GM21390 (cell line): ENCODE data around the gene FGD5.

Source experiments
- ATAC-seq: cut with Tn5 transposase; IDR thresholded peaks from one replicate; pipeline ENCODE4 v1.9.1; 2021; ENCODE audit not compliant: unreplicated experiment

Gene FGD5

DNA sequence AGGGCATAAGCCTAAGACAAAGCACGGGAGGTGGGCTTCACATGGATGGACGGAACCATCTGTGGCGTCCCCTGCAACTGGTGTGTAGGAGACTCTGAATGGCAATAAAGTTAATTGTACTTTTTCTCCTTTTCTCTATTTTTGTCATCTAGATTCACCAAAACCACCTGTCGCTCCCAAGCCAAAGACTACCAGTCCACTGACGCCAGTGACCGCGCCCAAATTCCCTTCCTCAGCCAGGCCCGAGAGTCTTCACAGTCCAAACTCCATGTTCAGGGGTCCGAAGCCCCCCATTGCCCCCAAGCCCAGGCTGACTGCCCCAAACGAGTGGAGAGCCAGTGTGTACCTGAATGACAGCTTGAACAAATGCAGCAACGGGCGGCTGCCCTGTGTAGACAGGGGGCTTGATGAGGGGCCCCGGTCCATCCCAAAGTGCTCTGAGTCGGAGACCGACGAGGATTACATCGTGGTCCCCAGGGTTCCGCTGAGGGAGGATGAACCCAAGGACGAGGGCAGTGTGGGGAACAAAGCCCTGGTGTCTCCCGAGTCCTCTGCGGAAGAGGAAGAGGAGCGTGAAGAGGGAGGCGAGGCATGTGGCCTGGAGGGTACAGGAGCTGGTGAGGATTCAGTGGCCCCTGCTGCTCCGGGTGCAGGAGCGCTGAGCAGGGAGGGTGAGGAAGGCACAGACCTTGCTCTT lies at the start of gene FGD5:
FGD5 (plus strand) TSS at position 159 of the 697 bp plus-strand sequence; CDS start at position 269, 110 bp downstream.
- no peak for ATAC-seq

GRCh38 chr3:14769544-14770325 lies 49.0 kb upstream of the FGD5 start:
- ATAC-seq = no peak

DNA sequence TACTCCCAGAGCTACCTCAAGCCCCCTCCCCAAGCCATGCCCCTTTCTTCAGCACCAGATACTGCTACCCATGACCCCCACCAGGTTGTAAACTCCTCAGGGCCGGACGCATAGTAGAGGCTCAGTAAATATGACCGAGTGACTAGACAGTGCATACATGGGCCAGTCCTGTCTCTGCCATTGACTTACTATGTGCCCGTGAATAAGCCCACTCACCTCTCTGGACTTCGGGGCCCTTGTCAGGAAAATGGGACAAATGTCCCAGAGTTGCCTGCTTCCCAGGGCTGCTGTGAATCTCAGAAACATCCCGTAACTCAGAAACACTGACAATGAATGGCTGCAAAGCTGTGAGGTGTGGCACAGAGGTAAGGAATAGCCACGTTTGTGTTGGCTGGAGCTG lies 48.2 kb upstream of the FGD5 start:
- no peak for ATAC-seq

GRCh38 chr3:14771593-14772497 lies 46.9 kb upstream of the FGD5 start:
- ATAC-seq = no peak

- ATAC-seq = no peak
Measured at GRCh38 chr3:14772533-14773138, 46.1 kb upstream of the FGD5 start.

- no peak for ATAC-seq
Measured at GRCh38 chr3:14773281-14773680, 45.5 kb upstream of the FGD5 start.

DNA sequence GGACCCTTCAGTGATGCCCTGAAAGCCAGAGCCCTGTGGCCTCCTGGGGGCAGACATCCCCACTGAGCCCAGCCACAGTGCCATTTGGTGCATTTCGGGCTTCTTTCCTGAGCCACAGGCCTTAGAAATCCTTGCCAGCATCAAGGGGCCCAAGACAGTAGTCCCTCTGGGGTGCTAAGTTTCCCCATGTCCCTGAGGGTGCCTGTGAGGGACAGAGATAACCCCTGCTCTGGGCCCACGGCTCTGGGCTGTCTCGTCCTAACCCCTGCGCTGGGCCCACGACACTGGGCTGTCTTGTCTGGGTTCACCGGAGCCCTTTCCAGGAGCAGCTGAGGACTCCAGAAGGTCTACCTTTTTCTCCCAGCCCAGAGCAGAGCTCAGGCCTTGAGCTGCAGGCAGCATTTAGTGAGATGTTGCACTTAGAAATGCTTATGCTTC lies 45.1 kb upstream of the FGD5 start:
- ATAC-seq = no peak

DNA sequence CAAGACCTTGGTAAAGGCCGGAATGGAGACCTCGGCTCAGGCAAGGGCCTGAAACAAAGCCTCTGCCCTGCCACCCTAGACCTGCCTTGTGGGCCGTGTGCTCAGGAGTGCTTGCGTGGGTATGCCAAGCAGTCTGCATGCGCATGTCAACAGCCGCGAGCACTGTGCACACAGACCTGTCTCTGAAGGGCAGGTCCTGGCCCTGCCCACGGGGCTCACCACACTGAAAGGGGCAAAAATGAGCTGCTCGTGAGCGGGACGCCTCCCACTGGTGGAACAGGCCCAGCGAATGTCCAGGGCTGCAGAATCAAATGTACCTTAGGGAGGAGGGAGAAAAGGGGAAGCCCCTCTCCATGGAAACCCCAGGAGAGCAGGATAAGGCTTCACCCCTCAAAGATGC lies 44.3 kb upstream of the FGD5 start:
- ATAC-seq = no peak

GRCh38 chr3:14775011-14775410 lies 43.8 kb upstream of the FGD5 start:
- ATAC-seq = no peak

GRCh38 chr3:14775563-14775962 lies 43.2 kb upstream of the FGD5 start:
- ATAC-seq = no peak

DNA sequence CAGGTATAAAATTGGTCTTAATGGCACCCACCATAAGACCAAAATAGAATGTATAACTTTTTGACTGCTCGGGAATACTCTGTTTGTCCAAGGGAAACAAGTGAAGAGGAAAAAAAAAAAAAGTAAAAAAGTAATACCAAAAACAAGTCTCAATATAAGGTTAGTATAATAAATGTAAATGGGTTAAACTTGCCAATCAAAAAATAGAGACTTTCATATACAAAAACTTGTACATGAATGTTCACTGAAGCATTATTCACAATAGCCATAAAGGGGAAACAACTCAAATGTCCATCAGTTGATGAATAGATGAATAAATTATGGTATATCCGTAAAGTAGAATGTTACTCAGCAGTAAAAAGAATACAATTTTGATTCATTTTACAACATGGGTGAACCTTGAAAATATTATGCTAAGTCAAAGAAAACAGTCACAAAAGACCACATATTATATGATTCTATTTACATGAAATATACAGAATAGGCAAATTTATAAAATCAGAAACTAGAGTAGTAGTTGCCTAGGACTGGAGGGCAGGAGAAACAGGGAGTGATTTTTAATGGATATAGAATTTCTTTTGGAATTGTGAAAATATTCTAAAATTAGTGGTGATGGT lies 39.6 kb upstream of the FGD5 start:
- no peak for ATAC-seq

DNA sequence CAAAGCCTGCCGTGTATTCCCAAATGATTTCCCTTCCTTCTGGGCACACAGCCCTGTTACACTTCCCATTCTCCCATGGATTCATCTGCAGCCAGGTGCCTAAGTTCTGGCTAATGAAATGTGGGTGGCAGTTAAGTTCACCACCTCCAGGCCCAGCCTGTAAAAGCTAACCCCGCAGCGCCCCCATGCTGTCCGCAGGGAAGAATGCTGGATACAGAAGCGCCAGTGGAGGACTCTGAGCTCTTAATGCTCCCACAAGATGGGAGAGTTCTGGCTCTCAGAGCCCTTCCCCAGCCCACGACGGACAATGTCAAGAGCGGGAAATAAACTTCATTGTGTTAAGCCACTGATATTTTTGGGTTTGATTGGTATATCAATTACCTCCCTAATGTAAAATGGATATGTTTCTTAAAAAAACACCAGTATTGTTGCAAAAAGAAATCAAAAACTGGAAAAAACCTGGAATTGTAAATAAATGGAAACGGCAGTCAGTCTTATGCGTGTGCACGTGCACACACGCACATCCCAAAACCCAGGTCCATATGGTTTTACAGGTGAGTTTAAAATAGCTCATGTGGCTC lies 37.7 kb upstream of the FGD5 start:
- peak; percentile 81 for ATAC-seq

DNA sequence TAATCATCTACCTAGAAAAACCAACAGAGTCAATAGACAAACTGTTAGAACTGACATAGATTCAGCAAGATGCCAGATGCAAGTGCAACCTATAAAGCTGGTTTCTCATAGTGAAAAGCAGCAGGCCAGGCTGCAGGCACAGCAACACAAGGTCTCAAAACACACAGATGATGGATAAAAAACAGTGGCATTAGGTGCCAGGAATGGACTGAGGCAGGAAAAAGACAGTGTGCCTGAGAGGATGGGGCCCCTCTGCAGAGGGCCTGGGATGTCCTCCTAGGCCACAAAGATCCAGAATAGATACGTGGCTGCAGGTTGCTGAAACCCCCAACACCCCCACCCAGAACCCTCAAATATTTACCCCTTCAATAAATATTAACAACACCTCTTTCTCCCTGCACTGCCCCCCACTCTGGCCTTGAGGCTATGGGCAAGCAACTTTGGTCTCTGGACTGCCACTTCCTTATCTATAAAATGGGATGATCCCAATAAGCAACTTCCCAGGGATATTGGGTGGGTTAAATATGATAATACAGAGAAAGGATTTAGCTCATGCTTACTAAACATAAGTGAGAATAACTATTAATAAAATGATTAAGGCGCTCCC lies 35.2 kb upstream of the FGD5 start:
- no peak for ATAC-seq

- ATAC-seq = no peak
Measured at GRCh38 chr3:14784087-14784681, 34.6 kb upstream of the FGD5 start.

DNA sequence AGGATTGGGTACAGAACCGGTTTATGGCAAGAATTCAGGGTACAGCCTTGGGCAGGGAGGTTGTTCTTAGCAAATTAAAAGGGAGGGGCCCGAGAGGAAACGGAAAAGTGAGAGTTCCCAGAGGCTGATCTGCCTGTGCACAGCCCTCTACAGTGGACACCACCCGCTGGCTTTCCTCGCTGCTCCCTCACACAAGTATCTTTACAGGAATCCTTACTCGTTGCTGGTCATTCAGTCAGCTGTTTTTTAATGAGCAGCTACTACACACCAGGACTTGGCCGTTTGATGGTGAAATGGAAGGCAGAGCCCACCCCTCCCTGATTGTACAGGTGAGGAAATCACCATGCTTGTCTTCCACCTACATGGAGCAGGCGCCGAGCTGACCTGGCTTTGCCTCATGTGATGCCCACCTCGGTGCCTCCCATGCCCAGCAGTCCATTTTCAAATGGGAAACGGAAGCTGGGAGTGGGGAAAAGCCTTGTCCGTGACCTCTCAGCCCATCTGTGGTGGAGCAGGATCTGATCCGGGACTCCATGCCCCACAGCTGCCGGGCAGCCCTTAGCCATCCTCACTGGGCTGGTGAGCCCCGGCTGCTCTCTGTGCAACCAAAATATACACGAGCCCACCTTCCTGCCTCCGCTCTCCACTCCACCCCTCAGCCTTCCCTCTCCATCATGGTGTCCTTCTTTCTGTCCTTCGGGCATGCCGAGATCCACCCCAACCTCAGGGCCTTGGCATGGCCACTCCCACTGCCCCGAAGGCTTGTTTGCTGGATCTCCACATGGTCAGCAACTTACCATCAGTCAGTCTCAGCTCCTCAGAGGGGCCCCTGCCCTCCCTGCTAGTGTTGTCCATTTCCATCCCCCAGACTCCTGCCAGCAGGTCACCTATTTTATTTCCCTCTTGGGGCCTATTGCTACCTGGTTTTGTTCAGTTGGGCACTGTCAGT lies 33.3 kb upstream of the FGD5 start:
- no peak for ATAC-seq

GRCh38 chr3:14786369-14786768 lies 32.4 kb upstream of the FGD5 start:
- no peak for ATAC-seq

DNA sequence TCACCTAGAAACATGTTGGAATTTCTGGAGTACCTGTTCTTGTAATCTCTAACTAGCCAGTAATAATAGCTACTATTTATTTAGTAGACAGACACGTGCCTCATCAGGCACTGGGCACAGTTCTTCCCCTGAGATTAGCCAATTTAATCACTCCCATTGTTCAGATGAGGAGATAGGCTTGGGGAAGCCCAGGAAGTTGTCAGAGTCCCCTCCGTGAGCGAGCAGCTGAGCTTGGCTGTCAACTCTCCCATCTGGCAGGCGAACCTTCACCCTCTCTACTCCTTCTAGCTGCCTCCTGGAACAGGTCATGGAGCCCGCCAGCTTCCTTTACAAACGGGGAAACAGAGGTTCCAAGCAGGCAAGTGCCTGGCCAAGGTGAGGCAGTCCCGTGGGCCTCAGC lies 31.1 kb upstream of the FGD5 start:
- ATAC-seq = no peak

- no peak for ATAC-seq
Measured at GRCh38 chr3:14788644-14789043, 30.1 kb upstream of the FGD5 start.
